AG08395 (cell line): Measurements from ENCODE around the gene CYP27B1.
A peak's percentile ranks its signal among the peaks of the same experiment; 100 is the strongest.

Experiments
- DNase-seq: peaks from one replicate; pipeline ENCODE4 v3.0.0; 2012; ENCODE audit warnings: mixed read lengths, low spot score

CYP27B1 gene

DNA sequence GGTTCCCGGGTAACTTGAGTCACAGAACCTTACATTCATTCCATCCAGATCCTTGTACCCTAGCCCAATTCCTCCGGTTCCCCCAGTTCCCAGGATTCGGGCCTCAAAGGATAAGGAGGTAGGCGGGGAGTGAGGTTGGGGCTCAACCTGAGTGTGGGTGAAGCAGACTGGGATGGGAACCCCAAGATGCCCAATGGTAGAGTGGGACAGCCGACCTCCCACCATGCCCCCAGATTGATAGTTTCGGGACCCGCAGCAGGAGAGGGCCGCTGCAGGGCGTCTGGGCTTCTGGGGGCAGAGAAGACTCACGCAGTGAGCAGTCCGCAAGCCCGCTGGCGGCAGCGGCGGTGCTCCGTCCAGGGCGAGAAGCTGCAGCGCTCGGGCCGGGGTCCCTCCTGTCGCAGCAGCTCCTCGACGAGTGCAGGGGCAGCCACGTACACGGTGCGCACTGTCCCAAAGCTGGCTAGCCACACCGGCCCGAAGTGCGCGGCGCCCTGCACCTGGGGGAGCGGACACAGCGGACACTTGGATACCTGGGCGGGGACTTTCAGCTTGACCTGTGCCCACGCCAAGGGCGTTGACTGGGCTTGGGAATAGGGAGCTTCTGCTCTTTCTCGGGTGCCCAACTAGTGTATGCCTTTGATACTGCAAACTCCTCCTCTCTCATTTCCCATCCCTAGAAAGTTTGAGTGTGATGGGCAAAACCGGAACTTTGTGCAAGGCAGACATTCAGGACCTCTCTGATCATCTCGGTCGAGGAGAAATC, 997 bp downstream of the CYP27B1 start:
- no peak for DNase-seq

DNA sequence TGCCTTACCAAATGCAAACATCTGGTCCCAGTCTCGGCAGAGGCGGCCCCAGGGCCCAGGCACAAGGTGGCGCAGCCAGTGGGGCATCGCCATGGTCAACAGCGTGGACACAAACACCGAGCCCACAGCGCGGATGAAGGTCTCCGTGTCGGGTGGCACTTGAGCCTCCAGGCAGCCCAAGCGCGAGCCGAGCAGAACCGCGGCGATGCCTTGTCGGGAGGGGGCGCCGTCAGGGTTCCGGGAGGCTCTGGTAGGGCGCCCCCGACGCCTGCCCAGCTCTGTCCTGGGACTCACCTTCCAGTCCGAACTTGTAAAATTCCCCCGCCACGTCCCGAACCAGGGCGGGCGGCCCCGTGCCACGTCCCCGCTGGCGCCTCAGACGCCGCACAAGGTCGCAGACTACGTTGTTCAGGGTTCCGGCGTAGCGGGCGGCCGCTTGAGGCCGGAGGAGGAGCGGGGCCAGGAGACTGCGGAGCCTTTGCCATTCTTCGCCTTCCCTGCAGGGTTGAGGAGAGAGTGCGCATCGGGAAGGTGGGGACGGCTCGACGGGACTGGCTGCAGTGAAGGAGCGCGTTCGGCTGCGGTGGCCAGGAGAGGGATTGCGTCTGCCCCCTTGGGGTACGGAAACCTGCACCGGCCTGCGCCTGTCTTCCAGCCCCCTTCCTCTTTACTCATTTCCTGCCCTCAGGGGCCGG, 1.7 kb downstream of the CYP27B1 start:
- DNase-seq: peak; percentile 39

DNA sequence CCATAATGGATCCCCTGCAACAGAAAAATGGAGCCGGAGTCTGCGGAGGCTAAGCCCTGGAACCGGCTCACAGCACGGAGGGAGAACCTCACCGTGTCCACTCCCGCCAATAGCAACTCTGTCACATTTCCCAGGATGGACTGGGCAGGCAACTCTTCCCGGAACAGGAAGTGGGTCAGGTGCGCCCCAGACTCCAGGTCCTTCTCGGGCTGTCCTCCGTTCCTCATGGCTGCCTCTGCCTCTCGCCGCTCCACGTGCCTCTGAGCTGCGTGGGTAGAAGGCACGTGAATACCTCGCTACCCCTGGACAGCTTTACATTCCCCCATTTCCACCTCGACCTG, 2.2 kb downstream of the CYP27B1 start:
- DNase-seq: no peak

DNA sequence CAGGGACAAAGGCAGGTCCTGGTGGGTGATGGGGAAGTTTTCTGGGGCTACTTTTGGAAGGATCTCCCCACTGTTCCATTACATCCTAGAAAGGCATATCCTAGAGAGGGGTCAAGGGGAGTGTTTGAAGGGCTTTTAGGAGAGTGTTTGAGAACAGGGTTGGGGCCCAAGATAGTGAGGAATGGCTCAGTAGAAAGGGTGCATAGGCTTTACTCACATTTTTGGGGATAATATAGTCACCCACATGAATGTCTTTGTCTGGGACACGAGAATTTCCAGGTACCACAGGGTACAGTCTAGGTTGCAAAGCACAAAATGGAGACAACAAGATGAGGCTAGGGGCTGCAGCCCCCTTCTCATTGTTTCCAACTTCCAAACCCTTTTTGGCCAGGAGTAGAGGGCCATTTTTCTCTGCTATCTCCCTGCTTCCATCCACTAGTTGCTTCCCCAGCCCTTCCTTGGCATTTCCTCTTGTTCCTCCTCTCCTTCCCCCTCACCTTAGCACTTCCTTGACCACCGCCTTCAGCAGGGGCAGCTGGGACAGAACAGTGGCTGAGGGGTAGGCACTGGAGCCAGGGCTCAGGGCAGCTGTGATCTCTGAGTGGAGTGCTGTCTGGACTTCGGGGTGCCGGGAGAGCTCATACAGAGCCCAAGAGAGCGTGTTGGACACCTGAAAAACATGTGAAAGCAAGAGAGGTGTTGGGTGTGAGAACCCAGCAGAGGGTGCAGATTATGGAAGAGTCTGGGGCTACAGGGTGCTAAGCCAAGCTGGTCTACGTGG, 2.8 kb downstream of the CYP27B1 start:
- DNase-seq: no peak

DNA sequence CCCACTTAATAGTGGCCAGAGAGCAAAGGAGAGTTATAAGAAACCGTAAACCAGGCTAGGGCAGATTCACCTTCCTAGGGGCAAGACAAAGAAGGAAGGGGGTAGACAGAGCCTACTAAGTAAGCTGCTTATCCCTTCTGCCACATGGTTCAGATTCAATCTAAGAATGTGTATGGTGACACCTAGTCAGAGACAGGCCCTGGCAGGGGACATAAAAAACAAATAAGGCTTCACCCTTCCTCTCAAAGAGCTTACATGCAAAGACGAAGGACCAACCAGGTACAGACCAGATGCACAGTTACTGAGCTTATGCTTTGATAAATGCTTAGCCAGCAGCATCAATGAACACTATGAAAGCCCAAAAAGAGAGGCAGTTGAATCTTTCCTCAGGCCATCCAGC, 4.4 kb downstream of the CYP27B1 start:
- DNase-seq: no peak

DNA sequence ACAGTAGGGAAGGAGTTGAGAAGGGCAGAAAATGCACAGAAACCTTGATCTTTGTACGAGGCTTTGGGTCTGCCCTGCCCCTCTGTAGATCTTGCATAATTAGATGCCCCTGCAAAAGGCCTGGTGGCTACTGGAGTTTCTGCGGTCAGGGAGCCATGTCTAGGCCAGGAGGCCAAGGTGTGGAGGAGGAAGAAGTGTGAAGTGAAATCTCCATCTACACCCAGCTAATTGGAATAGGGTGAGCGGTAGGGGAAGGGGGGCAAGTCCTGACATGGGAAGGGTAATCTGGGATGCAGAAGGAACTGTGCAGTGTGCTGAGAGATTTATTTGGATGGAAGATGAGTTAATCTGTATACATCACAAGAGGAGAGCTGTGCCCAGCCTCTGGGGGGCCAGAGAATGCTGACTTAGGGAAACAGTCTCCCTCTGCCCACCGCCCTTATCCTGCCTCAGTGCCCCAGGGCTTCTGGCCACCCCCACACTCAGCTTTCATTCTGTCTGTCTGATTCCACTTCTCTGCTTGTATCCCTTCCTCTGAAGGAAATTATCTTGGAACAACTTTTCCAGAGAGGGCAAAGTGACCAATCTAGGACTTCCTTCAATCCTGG, 5.4 kb downstream of the CYP27B1 start:
- DNase-seq: no peak

DNA sequence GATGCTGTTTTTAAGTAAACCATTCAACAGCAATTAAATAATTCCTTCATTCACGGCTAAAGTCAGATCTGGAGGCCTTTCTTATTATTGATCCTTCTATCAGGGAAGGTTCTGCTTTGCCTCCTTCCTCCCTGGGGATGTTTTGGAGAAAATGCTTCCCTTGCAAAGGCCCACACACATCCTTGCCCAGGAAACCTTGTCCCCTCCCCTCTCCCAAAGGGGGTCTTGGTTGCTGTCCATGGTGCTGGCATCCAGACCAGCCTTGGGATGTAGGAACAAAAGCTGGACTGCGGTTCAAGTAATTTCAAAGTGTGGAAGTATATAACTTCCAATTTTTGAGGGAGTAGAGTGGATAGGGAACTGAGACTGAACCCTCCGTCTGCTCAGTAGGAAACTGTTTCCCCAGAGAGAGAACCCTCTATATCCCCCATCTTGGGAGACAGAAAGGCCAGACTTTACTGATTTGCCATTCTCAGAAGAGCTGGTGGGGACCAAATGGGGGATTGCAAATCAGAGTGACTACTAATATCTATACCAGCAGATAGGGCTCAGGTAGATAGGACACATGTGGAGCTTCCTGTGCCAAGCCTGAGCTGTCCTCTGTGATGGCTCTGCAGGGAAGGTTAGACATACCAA, 6.4 kb downstream of the CYP27B1 start:
- no peak for DNase-seq

DNA sequence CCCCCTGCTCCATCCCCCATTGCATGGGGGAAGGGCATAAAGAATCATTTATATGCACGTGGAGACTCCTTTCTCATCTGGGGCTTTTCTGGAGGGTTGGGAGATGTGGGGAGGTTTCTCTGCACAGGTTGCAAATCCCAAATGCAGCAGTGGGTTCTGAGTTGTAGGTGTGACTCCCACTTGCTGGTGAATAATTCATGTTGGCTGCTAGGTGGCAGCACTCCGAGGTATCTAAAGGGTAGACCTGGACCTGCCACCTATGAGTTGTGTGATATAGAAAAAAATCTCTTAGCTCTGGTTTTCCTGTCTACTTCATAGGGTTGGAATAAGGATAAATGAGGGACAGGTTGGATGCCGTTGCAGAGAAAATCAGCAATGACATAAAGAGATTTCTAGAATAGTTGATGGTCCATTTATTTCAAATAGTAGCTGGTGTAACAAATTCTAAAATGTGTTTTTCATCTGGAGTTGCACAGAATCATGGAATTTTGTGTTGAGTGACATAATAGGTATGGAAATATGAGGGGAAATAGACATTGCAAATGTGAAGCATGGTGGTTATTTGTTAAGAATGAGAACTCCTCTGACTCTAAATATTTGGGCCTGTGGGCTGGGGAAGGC, 7.4 kb downstream of the CYP27B1 start:
- no peak for DNase-seq

DNA sequence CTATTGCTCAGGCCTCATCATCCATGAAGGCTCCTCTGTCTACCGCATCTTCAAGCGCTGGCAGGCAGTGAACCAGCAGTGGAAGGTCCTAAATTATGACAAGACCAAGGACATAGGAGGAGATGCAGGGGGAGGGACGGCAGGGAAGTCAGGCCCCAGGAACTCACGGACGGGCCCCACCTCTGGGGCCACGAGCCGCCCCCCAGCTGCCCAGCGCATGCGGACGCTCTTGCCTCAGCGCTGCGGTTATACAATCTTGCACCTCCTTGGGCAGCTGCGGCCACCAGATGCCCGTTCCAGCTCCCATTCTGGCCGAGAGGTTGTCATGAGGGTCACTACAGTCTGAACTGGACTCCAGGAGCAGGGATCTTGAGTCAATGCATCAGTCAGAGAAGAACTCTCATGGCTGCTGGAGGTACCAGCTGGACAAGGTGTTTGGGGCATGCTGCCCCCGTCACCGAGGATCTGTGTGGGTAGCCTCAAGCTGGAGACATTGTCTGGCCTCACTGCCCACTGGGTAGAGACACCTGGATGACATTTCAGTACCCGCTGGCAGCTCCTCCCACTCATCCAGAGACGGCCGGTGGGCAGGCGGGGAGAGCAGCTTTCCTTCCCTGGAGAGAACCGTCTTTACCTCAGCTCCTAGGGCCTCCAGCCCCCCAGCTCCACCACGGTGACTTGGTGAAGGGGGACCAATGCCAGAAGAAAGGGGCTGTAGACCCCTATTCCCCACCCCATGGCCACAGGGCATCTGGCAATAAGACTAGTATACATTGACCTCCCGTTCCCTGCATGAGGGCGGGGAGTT, 8.1 kb downstream of the CYP27B1 start:
- DNase-seq: no peak

DNA sequence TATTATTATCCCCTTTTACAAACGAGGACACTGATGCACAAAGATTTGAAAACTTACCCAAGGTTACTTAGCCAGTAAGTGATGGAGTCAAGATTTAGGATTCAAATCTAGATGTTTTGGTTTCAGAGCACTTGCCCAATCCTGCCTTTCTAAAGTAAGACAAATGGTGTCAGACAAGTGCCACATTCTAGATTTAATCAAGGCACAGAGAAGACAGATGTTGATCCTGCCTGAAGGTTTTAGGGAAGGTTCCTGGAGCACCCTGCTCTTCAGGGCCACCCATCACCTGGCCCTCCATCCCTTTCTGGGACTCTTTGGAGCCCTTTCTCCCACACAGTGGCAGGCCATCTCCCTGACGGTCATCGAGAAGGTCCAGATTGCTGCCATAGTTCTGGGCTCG, 9.1 kb downstream of the CYP27B1 start:
- no peak for DNase-seq

DNA sequence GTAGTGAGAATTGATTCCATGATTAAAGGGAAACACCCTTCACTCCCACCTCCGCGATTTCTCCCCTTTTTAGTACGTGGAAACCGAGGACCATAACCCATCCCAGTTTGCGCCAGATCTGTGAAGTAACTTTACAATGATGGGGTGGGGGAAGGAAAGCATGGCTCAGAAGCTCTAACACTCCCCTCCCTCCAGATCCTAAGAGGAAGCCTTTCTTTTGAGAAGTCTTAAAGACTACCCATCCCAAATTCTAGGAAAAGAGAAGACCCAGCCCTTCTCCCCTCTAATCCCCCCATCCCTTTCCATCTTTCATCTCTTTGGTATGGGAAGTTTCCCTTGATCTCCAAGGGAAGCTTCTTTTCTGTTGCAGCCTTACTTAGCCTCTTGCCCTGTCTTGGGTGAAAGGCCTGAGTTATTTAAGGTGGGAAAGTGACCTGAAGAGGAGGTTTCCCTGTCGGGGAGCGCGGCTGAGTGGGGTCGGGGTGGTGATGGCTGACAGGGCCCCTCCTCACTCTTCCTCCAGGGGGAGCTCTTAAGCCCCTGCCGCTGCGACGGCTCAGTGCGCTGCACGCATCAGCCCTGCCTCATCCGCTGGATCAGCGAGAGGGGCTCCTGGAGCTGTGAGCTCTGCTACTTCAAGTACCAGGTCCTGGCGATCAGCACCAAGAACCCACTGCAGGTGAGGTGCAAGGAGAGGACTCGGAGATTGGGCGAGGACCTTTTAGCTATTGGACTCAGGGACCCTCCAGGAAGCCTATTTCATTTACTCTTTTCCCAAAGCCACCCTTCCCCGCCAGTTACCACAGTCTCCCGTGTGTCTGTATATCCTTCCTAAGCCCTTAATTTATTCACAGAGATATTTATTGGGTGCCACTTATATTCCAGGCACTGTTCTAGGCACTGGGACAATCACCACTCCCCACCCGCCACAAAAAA, 10.2 kb downstream of the CYP27B1 start:
- no peak for DNase-seq

DNA sequence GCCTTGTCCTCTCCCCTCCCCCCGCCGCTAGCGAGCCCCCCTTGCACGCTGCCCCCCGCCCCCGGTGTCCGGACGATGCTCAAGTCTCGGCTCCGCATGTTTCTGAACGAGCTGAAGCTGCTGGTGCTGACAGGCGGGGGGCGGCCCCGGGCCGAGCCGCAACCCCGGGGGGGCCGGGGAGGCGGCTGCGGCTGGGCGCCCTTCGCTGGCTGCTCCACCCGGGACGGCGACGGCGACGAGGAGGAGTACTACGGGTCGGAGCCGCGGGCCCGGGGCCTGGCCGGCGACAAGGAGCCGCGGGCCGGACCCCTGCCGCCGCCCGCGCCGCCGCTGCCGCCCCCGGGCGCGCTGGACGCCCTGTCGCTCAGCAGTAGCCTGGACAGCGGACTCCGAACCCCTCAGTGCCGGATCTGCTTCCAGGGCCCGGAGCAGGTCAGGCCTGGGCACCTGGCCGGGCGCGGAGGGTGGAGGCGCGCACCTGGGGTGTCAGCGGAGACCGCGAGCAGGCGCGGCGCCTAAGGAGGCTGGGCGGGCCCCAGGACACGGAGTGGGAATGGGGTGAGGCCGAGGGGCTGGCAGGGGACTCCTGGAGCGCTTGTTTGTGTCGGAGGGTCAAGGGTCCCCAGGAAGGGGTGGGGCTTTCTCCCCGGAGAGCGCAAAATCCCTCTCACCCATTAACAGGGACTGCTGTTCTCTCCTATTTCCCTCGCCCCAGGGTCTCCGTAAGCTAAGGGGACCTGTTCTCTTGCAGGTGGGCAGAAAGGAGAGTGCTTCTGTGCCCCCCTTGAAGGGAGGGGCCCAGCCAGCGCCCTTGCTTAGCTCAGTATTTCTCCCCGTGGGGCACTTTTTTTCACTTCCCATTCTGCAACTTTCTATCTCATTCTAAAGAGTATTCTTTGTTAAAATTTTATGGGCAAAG, 11.2 kb downstream of the CYP27B1 start:
- no peak for DNase-seq

DNA sequence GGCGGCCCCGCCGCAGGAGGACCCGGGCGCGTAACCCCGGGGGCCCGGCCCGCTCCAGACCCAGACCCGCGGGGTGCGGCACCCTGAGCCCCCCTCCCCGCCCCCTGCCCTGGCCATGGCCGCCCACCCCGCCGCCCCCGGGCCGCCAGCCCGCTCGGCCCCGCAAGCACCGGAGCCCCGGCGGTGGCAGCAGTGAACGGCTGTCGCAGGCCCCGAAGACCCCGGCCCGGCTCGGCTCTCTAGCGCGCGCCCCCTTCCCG, 11.8 kb downstream of the CYP27B1 start:
- DNase-seq: no peak

DNA sequence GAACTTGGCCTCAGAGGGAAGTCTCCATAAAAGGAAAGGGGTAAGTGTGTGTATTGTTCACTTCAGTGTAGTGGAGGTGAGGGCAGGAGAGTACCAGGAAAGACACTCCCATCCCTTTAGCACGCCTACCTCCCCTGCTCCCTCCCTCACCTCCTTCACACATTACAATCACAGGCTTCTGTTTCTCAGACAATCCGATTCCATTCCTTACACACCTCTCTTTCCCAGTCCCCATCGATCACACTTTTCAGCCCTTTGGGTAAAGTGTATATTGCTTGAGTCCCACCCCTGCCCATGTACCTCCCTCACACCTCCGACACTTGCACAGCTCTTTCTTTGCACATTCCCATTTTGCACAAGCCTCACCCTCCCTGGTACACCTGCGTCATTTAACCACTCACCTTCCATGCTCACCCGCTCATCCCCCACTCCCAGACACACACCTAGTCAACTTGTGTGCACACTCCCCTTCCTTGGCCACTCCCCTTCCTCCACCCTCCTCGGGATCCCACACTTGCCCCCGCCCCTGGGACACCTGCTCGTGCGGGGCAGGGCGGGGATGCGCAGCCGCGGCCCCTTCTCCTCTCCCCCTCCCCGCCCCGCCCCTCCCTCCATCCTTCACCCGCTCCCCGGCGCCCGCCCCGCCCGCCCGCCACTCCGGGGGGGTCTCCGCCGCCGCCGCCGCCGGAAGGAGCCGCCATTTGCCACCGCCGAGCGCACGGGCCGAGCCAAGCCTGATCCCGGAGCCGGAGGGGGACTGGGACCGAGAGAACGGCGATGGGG, 12.3 kb downstream of the CYP27B1 start, which contains the start of gene MARCHF9:
Gene MARCHF9 (plus strand): TSS at position 693 of the 783 bp plus-strand sequence. CDS start 426 bp downstream, outside the sequence.
- peak; percentile 8 for DNase-seq

DNA sequence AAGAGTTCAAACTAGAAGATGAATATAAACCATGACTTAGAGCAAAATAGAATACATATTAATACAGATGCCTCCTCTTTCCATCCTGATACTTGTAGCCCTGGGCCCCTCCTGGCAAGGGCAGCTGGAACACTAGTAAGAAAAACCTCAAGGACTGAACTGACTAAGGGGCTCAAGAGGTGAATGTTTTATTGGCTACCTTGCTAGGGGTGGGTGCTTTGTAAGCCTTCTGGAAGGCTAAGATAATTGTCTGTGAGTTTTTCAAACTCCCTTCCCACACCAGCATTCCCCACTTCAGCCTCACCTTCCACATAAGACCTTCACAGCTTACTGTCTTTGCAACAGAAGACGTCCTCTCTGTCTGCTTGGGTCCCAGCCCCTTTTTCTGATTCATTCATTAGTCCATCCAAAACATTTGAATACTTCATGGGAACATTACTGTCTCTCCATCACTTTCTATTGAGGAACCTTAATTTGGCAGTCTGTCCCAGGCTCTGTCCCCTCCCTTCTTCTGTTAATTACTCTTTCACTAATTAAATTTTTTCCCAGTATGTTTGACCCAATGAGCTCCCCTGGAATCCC, 13.0 kb downstream of the CYP27B1 start:
- no peak for DNase-seq

DNA sequence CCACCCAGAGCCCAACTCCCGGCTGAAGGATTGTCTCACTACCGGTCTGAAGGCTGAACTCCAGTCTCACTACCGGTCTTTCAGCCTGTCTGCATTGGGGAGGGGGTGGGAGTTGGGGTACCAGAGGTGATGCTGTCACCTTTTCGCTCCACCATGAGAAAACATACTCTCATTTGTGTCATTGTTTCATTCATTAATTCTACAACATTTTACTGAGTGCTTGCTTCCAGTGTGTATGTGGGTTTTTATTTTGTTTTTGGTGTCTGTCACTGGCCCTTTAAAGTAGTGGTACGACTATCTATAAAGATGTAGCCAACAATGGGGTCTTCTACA, 14.2 kb downstream of the CYP27B1 start:
- DNase-seq: no peak

DNA sequence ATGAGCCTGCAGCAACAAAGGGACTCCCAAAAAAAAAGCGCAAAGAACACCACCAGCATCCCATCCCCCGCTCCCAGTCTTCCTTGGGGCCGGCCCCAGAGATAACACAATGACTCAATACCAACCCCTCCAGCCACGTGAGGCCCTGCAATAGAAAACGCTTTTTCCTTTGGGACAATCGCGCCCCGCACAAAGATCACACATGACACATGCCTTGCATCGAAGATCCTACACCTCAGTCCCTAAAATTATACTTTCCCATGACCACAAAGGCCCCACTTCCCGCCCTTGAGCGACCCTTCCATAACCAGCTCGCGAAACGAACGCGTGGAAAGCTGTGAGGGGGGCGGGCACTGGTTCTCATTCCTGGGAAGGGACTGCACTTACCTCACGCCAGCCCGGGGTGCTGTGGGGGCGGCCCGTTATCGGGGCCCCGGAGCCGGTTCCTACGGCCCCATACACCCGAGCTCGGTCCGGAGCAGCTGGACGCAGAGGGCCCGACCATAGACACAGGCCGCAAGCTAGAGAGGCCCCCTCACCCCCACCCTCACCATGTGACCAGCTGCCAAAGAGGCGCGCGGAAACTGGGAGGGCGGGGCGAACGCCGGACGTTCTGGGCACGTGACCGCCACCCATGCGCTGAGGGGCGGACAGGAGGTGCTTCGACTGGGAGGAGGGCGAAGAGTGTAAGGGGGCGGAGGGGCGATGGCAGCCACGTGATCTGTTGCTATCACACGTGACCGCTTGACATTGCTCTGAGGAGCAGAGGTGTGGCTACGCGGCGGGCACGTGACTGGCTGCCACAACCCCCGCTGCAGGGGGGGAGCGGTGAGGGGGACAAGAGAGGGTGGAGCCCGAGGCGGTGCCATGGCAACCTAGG, 14.8 kb downstream of the CYP27B1 start, which contains the start of gene CDK4:
Gene CDK4 (minus strand): TSS at position 523 of the 880 bp plus-strand sequence. CDS start 593 bp downstream, outside the sequence.
- peak; percentile 99 for DNase-seq
